ENCODE results near the gene SNX4.

Gene SNX4

GRCh38 chr3:125398952-125399351, 121.0 kb downstream of the SNX4 start:
- no peak for TF ChIP-seq CTCF (IDR thresholded peaks at IDR 0.05)
